ENCODE results near the gene KIRREL2.

- TF ChIP-seq, protein P1, sequence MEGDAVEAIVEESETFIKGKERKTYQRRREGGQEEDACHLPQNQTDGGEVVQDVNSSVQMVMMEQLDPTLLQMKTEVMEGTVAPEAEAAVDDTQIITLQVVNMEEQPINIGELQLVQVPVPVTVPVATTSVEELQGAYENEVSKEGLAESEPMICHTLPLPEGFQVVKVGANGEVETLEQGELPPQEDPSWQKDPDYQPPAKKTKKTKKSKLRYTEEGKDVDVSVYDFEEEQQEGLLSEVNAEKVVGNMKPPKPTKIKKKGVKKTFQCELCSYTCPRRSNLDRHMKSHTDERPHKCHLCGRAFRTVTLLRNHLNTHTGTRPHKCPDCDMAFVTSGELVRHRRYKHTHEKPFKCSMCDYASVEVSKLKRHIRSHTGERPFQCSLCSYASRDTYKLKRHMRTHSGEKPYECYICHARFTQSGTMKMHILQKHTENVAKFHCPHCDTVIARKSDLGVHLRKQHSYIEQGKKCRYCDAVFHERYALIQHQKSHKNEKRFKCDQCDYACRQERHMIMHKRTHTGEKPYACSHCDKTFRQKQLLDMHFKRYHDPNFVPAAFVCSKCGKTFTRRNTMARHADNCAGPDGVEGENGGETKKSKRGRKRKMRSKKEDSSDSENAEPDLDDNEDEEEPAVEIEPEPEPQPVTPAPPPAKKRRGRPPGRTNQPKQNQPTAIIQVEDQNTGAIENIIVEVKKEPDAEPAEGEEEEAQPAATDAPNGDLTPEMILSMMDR (IDR thresholded peaks at IDR 0.05), result no peak
- no peak for TF ChIP-seq POLR2A (IDR thresholded peaks at IDR 0.05)
- TF ChIP-seq POLR2AphosphoS5 (IDR thresholded peaks at IDR 0.05), result no peak
Observed at GRCh38 chr19:35818445-35818844, 38.3 kb upstream of the KIRREL2 start.

Measured in prostate gland (tissue), 2 donors.